M059J (cell line): ENCODE data around the gene CMKLR1. TPM values are rescaled to one million over a fixed set of nuclear protein-coding genes. Genes with fewer than 3 reads are reported as not detected.

ENCODE experiments used
- DNase-seq: peaks from one replicate; pipeline ENCODE4 v3.0.0-alpha.2; 2012; ENCODE audit warnings: low read depth
- total RNA-seq: library from RNA; depleted of rRNA; stranded (reverse); fragments of >200 nt; shearing (Covaris generic); gene quantifications from 2 replicates; pipeline ENCODE4 v1.2.3, GENCODE V29; 2014

CMKLR1 gene
- total RNA-seq, 1 experiment from 2014 or later, result 0.05 TPM

DNA sequence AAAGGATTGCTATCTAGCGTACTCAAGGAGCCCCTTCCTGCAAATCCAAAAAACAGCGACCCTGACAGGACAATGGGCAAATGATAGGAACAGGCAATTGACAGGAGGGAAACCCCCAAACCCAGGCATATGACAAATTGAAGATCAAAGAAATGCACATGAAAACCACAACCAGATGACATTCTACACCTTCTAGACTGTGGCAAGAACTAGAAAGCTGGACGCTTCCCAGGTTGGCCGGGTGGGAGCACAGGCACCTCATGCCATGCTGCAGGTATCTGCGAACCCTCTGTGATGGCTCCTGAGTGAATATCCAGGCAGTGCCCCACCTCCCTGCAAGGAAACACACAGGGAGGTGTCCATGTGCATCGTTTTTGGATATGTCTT lies 37.1 kb downstream of the CMKLR1 start:
- no peak for DNase-seq

DNA sequence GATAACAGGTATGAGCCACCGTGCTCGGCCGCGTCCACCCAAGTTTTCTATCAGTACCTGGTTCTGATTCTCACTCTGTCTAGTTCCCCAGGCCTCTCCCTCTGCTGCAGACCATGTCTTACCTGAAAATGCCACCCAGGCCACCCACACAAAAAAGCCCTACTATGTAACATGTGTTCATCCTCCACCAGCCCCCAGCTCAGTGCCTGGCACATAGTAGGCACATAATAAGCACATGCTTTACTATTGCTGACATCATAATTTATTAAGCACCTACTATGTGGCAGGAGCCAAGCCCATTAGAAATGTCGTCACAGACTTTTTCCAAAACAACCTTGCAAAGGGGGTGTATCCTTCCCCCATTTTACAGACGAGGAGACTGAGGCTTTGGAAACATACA lies 37.8 kb downstream of the CMKLR1 start:
- no peak for DNase-seq

DNA sequence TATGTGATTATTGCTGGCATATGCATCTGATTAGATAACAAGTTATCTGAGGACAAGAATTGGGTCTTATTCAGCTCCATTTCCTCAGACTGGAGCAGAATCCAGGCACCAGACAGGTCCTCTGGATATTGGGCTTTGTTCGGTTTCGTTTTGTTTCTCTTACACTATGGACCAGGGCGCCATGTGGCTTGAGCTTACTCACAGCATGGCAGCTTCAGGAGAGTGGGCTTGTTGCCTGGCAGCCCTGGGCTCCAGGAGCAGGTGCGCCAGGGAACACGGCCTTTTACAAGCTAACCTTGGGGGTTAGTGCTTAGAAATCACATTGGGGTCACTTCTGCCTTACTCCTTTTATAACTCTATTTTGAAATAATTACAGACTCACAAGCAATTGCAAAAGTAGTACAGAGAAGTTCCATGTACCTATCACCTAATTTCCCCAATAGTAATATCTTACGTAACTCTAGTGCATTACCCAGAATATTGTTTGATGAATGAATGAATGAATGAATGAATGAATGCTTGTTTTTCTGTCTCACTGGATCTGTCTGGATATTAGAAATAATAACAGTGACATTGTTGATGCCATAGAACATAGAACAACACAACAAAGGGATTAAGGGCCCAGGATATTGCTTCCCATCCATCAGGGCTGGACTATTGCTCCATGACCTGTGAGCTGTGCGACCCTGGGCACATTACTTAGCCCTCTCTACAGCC lies 39.0 kb downstream of the CMKLR1 start:
- DNase-seq, result no peak

DNA sequence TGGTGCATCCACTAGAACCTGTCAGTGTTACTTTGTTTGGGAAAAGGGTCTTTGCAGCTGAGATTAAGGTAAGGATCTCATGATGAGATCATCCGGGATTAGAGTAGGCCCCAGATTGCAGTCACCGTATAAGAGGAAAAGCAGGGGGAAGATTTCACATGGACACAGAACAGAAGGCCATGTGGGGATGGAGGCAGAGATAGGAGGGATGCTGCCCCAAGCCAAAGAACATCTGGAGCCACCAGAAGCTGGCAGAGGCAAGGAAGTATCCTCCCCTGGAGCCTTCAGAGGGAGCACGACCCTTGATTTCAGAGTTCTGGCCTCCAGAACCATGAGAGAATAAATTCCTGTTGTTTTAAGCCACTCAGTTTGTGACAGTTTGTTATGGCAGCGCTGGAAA lies 39.6 kb downstream of the CMKLR1 start:
- no peak for DNase-seq

DNA sequence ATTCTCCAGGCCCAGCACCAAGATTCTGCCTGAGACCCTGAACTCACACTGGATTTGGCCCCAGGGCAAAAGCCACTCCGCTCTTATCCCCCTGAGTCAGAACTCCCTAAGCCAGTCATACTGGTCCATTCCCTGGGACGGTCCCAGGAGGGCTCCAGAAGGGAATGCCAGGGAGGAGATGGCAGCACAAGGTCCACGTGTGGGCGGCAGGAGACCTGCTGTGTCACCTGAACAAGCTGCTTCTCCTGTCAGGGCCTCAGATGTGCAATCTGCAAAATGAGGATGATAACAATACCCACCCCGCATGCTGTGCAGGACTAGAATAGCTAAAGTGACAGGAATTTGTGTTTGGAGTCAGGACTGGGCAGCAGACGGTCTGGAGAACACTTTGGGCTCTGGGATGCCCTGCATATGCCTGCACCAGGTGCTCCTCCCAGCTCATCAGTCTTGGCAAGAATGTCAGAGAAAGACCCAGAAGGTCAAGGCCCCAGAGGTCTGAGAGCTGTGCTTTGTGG lies 40.3 kb downstream of the CMKLR1 start:
- no peak for DNase-seq

DNA sequence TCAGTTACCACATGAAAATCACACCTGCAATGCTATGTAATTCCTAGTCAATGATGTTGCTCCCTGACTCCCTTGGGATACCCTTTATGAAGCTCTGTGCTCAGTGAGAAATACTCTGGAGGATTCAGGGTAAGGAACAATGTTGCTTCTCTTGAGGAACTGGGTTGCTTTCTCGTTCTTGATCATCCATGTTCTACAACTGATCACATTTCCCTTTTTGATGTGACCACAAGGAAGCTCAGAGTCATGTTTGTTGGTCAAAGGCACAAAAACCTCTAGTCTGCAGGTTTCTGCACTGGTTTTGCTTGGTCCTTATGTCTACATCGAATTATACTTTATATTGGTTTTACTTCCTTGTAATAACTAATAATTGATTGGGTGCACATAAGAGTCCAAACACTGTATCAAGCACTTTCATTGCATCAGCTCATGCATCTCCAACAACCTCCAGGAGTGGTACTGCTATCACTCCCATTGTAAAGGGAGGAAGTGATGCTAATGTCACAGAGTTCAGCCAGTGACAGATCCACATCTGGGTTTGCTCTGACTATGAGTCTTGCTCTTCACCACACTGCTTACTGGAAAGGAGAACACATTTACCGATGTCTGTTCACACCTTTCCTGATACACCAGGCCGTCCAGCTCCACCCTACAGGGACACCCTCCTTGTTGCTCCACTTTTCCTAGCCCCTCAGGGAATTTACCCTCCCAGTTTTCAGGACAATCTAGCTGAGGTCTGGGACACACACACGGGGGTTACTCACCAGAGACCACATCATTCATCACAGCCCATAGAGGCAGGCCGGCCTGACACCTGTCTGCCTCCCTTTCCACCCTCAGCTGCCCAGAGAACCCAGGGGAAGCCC lies 41.0 kb downstream of the CMKLR1 start:
- DNase-seq, result no peak

DNA sequence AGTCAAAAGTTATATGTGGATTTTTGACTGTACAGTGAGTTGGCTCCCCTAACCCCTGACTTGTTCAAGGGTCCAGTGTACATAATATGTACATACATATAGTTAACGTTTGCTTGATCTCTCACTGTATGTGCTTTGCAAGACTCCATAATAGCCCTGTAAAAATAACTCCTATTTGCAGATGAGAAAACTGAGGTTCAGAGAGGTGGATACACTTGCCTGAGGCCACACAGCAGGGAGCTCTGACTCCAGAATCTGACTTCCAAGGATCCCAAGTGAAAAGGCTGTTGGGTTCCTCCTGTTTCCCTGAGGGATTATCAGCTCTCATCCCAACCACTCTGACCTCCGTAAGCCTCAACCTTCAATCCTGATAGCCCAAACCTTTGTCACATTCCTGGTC lies 41.7 kb downstream of the CMKLR1 start:
- DNase-seq, result no peak

DNA sequence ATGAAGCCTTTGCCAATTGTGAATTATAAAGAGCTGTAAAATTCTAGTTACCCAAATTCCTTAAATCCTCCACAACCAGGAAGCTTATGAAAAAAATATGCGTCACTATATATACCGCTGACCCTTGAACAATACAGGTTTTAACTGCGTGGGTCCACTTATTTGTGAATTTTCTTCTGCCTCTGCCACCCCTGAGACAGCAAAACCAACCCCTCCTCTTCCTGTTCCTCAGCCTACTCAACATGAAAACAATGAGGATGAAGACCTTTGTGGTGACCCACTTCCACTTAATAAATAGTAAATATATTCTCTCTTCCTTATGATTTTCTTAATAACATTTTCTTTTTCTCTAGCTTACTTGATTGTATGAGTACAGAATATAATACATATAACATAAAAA lies 42.2 kb downstream of the CMKLR1 start:
- DNase-seq, result no peak

DNA sequence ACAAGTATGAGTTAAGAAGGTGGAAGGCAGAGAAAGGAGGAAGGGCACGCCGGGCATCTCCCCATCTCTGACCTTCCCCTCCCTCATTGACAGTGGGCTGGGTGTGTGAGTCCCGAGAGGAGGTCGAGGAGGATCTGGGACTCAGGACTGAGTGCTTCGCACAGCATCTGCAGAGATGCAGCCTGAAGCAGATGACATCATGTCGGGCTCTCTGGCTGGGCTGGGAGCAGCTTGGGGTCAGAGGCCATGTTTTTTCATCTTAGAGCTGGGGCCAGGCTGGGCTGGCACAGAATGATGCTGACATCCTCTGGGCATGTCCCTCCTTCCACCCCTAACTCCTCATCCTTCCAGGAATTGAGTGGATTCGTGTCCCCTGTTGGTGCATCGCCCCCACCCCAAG lies 43.5 kb downstream of the CMKLR1 start:
- no peak for DNase-seq

DNA sequence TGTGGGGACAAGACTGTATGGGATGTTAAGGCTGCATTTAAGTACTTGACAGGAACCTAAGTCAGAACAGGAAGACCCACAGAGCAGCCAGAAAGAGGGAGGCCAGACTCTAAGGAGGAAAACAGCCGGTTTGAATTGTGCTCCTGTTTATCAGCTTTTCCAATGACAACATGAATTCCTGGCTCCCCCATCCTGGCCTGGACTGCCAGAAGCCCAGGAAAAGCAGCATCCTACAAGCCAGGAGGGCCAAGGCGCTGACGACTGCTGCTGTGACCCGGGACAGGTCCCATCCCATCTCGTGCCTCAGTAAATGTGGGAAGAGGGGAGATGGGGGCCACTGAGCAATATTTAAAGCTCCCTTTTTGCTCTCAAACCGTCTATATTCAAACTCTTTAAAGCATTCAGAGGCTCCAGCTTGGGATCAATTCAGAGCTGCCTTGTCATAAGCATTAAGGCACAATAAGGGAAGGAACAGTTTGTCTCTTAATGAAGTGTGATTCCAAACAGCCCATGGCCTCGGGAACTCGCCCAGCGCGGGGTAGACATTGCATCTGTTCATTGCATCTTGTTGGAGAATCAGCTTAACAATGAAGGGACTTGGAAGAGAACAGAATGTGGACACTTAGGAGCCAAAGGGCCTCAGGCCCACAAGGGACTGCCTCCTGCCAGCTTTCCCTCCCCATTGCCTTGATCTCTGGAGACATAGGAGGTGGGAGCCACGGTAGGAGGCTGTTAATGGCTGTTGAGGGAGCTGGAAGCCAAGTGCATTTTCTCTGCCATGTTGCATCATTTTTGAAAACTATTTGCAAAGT lies 49.6 kb downstream of the CMKLR1 start:
- DNase-seq, result no peak

DNA sequence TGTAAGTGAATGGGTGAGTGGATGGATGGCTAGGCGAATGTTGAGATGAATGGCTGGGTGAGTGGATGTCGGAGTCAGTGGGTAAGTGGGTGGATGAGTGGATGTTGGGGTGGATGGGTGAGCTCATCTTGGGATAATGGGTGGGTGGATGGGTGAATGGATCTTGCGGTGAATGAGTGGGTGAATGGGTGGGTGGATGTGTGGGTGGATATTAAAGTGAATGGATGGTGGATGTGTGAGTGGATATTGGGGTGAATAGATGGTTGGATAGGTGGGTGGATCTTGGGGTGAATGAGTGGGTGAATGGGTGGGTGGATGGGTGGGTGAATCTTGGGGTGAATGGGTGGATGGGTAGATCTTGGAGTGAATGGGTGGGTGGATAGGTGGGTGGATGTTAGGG lies 51.9 kb downstream of the CMKLR1 start:
- no peak for DNase-seq

DNA sequence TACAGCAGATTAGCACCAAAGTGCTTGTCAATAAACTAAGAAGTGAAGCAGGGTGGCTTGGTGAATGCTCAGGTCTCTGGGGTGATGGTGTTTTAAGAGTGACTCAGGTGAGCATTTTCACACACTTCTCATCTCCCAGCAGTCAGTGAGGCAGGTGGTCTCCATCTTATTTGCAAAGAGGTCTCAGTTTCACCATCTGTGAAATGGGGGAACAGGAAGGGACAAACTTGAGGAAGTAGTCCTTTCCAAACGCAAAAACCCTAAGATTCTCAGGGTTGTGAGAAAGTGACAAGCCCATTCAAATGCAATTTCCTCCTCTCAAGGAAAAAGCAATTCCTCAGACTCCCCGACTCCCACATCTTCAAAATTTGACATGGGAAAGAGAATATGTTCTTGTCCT lies 54.1 kb downstream of the CMKLR1 start:
- no peak for DNase-seq

DNA sequence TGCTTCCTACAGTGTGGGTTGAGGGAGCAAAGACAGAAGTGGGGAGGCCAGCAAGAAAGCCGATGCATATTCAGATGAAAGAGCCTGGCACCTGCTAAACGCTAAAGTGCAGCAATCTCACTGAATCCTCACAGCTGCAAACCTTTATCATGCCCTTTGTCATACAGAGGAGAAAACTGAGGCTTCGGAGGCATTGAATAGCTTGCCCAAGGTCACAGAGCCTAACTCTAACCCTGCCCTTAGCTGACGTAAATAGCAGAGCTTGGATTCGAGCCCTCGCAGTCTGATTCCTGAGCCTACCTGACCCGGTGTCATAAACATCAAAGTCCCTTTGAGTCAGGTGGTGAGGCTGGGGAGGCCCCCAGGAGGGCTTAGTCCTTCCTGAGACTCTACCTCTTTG lies 54.9 kb downstream of the CMKLR1 start:
- DNase-seq, result no peak

DNA sequence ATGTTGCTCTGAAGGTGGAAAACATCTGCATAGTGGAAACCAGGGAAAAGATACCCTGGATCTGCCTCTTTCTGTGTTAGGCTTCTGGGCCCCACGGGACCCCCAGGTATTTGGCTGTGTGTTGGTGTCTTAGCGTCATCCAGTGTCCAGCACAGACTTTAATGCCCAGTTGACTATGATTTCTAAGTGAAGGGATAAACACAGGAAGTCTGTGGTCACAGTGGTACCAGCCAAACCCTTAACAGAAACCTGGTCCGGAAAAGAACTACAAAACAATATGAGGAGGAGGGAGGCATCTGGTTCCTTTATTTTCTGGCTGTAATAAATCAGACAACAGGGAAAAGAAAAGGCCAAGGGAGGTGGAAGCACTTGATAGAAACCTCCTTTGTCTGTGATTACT lies 56.4 kb downstream of the CMKLR1 start:
- peak; percentile 26 for DNase-seq

DNA sequence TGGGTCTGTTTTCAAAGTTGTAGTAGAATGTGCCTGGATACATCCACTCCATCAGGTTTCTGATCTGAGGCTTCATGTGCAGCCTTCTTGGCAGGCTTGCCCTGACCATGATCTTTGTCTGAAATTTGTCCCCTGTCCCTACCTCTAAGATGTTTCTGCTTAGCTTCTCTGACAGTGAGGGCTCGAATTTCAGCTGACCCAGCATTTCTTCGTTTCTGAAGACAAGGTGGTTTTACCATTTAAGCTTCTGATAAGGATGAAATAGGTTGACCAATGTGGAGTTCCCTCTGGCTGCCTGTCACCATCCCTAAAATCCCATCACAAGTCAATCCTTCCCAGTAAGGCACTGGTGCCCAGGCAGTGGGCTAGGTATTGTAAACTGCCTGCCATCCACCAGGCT lies 57.0 kb downstream of the CMKLR1 start:
- DNase-seq, result no peak

DNA sequence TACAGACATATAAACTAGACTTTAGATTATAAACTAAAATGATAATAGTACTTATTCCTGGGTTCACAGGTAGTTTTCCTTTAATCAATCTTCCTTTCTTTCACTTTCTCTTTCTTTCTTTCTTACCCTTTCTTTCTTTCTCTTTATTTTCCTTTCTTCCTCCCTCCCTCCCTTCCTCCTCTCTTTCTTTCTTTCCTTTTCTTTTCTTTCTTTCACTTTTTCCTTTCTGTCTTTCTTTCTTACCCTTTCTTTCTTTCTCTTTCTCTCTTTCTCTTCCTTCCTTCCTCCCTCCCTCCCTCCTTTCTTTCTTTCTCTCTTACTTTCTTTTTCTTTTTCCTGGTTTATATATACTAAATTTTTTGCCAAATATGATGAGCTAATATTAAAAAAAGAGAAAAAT lies 61.5 kb downstream of the CMKLR1 start:
- no peak for DNase-seq

DNA sequence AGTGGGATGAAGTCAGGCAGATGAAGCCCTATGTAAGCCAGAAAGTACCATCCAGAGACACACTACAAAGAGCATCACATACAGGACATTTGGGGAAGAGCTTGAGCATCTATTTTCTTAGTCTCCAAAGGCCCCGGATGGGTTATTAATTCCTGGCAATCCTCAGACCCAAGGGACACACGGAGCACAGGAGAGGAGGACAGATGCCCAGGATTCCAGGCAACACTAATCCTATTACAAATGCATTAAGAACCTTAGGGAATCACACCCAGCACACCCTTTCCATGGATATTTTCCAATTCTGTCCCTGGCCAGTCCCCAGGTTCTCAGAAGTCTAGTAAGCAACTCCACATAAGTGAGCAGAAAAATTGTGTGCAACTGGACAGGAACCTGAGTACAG lies 65.9 kb downstream of the CMKLR1 start:
- no peak for DNase-seq

DNA sequence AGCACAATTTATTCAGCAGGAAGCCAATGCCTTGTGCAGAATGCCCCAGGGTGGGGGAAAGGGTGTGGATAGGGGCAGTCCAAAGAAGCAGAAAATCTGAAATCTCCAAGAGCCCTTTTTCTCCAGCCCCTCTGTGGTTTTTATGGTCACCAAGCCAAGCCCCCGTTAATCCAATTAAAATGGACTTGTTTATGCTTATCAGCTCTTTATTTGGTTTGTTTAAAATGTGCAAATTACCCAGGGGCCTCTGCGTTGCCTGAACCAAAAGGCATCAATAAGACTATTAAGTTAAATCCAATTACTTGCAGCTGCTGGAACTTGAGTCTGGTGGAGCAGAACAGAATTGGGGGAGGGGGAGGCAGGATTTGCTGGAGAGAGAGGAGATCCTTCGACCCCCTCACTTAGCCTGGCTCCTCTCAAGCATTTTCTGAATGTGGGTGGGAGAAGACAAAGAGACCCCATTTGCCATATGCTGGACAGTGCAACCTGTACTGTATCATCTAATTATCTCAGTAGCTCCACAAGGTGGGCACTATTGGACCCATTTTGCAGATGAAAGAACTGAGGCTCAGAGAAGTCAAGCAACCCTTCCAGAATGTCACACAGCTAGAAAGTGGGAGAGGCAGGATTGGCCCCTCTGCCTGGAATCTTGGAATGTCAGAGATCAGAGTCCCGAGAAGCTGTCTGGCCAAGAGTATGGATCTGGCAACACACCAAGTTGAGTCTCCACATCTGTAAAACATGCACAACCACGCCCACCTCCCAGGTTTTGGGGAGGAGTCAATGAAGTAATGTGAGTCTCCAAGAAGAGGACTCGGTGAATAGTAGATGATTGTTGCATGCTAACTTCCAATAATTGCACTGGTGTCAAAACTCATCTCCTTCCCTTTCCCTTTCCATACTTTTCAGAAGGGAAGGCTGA lies 66.9 kb downstream of the CMKLR1 start:
- DNase-seq, result no peak

DNA sequence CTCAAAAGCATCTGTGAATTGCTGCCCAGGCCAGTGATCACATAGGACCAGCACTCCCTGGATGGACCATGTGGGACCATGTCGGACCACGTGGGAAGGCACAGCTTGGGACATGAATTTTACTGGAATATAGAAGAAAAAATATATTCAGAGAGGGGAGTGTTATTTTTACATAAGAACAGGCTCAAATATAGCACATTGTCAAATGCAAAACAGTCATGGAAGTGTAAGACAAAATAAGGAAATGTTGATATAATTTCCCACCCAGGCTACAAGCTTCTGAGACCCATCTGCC lies 68.3 kb downstream of the CMKLR1 start:
- DNase-seq, result no peak

DNA sequence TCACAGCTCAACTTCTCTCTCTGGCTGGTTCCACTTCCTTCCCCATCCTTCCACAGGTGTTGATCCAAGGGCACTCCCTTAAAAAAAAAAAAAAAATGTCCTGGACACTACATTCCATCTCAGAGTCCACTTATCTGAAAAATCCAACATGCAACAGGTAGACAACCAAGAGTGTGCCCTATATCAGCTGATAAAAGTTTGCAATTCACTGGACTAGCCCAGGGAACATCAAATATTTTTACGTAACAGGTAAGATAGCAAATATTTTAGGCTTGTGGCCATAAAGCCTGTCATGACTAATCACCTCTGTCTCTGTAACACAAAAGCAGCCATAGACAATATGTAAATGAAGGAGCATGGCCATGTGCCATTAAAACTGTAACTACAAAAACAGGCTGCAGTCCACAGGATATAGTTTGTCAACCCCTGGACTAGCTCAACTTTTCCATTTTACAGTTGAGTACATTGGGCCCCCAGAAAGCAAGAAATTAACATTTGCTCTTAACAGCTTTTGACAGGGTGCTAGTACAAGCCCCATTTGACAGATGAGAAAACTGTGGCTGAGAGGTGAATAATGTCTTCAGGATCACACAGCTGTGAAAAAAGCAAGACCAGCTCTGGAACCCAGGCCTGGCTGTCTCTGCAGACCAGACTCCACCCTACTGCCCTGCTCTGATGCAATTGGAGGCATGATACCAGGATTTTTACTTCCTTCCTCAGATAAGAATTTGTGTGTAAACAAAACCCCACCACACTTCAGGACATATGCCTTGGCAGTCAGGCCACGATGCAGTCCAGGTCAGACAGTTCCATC lies 68.9 kb downstream of the CMKLR1 start:
- DNase-seq, result no peak

DNA sequence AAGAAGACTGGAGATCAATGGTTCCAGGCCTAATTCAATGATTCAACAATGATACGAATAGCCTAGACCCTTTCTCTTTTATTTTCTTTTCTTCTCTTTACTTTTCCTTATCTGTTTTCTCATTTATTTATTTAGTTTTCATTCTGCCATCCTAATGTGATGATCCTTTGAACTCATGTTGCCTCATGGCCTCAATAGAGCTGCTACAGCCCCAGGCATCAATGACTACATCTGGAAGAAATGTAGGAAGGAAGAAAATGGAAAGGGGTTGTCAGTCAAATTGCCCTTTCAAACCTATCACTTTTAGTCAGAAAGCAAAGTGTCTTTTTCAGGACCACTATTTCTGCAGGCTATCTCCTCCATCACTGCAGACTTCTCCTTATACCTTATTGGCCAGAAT lies 69.9 kb downstream of the CMKLR1 start:
- DNase-seq, result no peak
